Mammary epithelial cell (primary cell): ENCODE results near the gene FOXO6.

ENCODE experiments used
- CTCF ChIP-seq, 2 donors: IDR thresholded peaks in 1 of 2; conservative IDR thresholded peaks in 1 of 2; 2 replicates each; pipeline ENCODE4 v1.5.1; 2011 to 2012; ENCODE audit warnings: inconsistent platforms in 2 of 2, low read length in 2 of 2, mild to moderate bottlenecking in 2 of 2, control low read depth in 1 of 2, low read depth in 1 of 2; ENCODE audit not compliant: insufficient read depth in 1 of 2; ENCODE audit errors: extremely low read depth in 1 of 2
- EZH2 ChIP-seq: IDR thresholded peaks from 2 replicates; pipeline ENCODE4 v1.6.1; 2012; ENCODE audit warnings: low read length, inconsistent platforms, borderline replicate concordance

DNA sequence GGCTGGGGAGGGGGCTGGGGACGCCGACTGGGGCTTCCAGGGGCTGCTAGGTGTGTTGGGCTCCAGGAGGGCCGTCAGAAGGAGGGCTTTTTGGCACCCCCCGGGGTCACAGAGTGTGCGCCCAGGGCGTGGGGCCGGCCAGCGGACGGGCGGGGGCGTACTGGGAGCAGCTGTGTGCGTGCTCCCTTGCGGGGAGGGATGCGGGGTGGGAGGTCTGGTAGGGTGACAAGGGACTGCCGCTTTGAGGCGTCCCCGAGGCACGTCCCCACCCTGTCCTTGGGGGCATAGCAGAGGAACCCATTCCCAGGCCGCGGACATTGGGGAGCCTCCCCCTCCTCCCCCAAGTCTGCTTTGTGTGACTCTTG, 1.1 kb downstream of the FOXO6 start:
- TF ChIP-seq CTCF (conservative IDR thresholded peaks at IDR 0.05 in 1 of 2, IDR thresholded peaks at IDR 0.05 in 1 of 2; ENCODE audit: extremely low read depth in 1 of 2, insufficient read depth in 1 of 2, low read depth in 1 of 2, low read length in 2 of 2) (no peak), EZH2 (no peak)
